Measurements from ENCODE around the gene NR2F1-AS1. TPM values are rescaled to one million over a fixed set of nuclear protein-coding genes. Genes with fewer than 3 reads are reported as not detected.

NR2F1-AS1 gene
- total and polyA plus RNA-seq, 9 of the 15 experiments (the other 6 are each of a cell fraction or from before 2014, with no cell fraction given): not detected

DNA sequence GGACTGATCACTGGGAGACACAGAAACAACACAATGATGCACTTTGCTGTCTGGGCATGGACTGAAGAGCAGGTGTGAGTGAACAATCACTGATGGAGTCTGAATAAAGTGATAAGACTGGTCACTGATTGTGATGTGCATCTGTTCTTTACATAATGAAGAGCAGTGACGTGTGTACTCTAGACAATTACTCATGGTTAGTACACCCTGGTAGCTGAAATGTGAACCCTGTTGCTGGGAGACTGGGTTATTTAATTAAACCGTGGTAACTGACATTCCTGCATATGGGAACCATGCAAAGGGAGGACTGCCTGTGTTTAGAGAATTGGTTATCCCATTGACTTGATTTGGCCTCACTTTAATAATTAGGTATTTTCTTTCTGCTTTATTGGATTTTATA lies 202.9 kb downstream of the NR2F1-AS1 start (continued):
- TF ChIP-seq TRIM24 (IDR thresholded peaks at IDR 0.05): no peak
- no peak for TF ChIP-seq HNRNPUL1 (IDR thresholded peaks at IDR 0.05; ENCODE audit: low read length)

DNA sequence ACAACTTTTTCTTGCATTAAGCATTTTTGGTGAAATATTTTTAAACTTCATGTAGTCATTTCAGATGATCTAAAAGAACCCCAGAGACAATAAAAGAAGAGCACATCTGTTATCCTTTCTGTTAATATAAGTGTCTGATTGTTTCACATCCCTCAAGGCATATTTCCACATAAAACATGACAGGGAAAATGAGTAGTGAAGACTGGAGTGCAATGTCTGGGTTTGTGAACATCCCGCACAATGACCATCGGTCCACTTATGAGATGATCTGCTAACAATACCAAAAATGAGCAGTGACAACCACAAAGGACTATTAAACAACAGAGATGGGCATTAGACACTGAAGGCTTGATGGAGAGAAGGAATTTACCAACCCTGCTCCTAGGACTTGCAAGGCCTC lies 209.1 kb downstream of the NR2F1-AS1 start:
- no peak for ATAC-seq
- BruUV-seq (replicated peaks): no TSS peak
- Histone ChIP-seq H3K4me3 (no peak overlapping the region), H3K4me1 (replicated peaks in 1 of 2; ENCODE audit: control insufficient read depth in 2 of 2, insufficient read depth in 2 of 2, low read length in 2 of 2) (no peaks in the 10 kb centered on the region), H3K79me2 (ENCODE audit: control insufficient read depth, insufficient read depth, low read length) (no peaks in the 10 kb centered on the region), H3K9ac (ENCODE audit: insufficient read depth in 1 of 2, low read depth in 2 of 2, low read length in 2 of 2) (no peak overlapping the region), H3K4me2 (ENCODE audit: insufficient read depth, low read length) (no peak overlapping the region), H2AFZ (ENCODE audit: low read depth, low read length) (no peak overlapping the region), H4K20me1 (replicated peaks; ENCODE audit: control insufficient read depth, insufficient read depth, low read length) (no peaks in the 10 kb centered on the region), H3K27ac (ENCODE audit: extremely low read depth, low read depth, low read length) (no peak overlapping the region), H3K27me3 (ENCODE audit: control insufficient read depth in 2 of 2, insufficient read depth in 2 of 2, low read length in 2 of 2) (no peaks in the 10 kb centered on the region), H3K36me3 (ENCODE audit: control insufficient read depth, insufficient read depth, low read length) (no peaks in the 10 kb centered on the region), H3K9me3 (replicated peaks; ENCODE audit: control insufficient read depth, insufficient read depth, low read depth, low read length) (no peaks in the 10 kb centered on the region), H3K9me1 (ENCODE audit: control insufficient read depth, insufficient read depth, low read length) (no peaks in the 10 kb centered on the region)
- intact Hi-C loops (cut with micrococcal nuclease) (no loop called here), in situ Hi-C loops (cut with MboI) (no loop called here)
- no peak for FAIRE-seq
- CTCF ChIA-PET (ENCODE audit: low intra/inter-chr PET ratio): no interaction called here
- 12% methylated on average over 2 of the region's 2 CpGs for WGBS (ENCODE audit: insufficient coverage, low coverage, missing lambda C conversion rate)
- POLR2A ChIA-PET: no interaction called here
- no peak for DNase-seq (ENCODE audit: extremely low read depth in 1 of 4, low spot score in 3 of 4)
- TF ChIP-seq PHF21A (IDR thresholded peaks at IDR 0.05; ENCODE audit: borderline replicate concordance, low read depth) (no peak), PHTF2 (CRISPR knock-in tag; IDR thresholded peaks at IDR 0.05) (no peak), RBBP5 (IDR thresholded peaks at IDR 0.05; ENCODE audit: borderline replicate concordance, insufficient read depth, low read length, poor library complexity, severe bottlenecking) (no peak), ZNF232 (CRISPR knock-in tag; IDR thresholded peaks at IDR 0.05) (no peak), MYNN (IDR thresholded peaks at IDR 0.05) (no peak), MYNN (CRISPR knock-in tag; IDR thresholded peaks at IDR 0.05) (no peak), NFYB (IDR thresholded peaks at IDR 0.05; ENCODE audit: extremely low read depth, insufficient read length) (no peak), HMGN3 (IDR thresholded peaks at IDR 0.05; ENCODE audit: borderline replicate concordance, extremely low read depth, insufficient read length, low read depth, low read length) (no peak), RBFOX2 (IDR thresholded peaks at IDR 0.05; ENCODE audit: low read depth, low read length) (no peak), ZNF780A (CRISPR knock-in tag; IDR thresholded peaks at IDR 0.05) (no peak), KDM2B (CRISPR knock-in tag; IDR thresholded peaks at IDR 0.05) (no peak), NRF1 (conservative IDR thresholded peaks at IDR 0.05 in 1 of 2, IDR thresholded peaks at IDR 0.05 in 1 of 2) (no peak), PURB (CRISPR knock-in tag; IDR thresholded peaks at IDR 0.05; ENCODE audit: low read depth) (no peak), SREBF2 (CRISPR knock-in tag; IDR thresholded peaks at IDR 0.05) (no peak), MCM2 (IDR thresholded peaks at IDR 0.05; ENCODE audit: low read depth) (no peak), EZH2 (IDR thresholded peaks at IDR 0.05; ENCODE audit: borderline replicate concordance, low read depth, low read length) (no peak)
- TF ChIP-seq, protein P1, sequence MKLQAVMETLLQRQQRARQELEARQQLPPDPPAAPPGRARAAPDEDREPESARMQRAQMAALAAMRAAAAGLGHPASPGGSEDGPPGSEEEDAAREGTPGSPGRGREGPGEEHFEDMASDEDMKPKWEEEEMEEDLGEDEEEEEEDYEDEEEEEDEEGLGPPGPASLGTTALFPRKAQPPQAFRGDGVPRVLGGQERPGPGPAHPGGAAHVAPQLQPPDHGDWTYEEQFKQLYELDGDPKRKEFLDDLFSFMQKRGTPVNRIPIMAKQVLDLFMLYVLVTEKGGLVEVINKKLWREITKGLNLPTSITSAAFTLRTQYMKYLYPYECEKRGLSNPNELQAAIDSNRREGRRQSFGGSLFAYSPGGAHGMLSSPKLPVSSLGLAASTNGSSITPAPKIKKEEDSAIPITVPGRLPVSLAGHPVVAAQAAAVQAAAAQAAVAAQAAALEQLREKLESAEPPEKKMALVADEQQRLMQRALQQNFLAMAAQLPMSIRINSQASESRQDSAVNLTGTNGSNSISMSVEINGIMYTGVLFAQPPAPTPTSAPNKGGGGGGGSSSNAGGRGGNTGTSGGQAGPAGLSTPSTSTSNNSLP (IDR thresholded peaks at IDR 0.05; ENCODE audit: borderline replicate concordance, low read depth, low read length): no peak
- TF ChIP-seq, protein P2, sequence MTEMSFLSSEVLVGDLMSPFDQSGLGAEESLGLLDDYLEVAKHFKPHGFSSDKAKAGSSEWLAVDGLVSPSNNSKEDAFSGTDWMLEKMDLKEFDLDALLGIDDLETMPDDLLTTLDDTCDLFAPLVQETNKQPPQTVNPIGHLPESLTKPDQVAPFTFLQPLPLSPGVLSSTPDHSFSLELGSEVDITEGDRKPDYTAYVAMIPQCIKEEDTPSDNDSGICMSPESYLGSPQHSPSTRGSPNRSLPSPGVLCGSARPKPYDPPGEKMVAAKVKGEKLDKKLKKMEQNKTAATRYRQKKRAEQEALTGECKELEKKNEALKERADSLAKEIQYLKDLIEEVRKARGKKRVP (CRISPR knock-in tag; IDR thresholded peaks at IDR 0.05): no peak

Data from K562 (cell line).